Adrenal gland (tissue), 5 donors: Measurements from ENCODE around the gene MTFR1L.

Experiments
- POLR2A ChIP-seq, 2 donors: fragments of 450-650 bp; IDR thresholded peaks; one replicate each; pipeline ENCODE4 v1.6.1; 2017; ENCODE audit warnings: antibody characterized with exemption in 2 of 2, mild to moderate bottlenecking in 2 of 2, moderate library complexity in 1 of 2
- TF ChIP-seq, protein P1 (sequence below), 6 experiments: fragments of 450-650 bp in 4 of 6; fragments of 200-600 bp in 2 of 6; sonication (generic) in 1 of 6; IDR thresholded peaks; 1 replicate in 5 of 6; 2 replicates in 1 of 6; pipeline versions ENCODE4 v1.5.1 to v1.8.0; 2016 to 2021; ENCODE audit warnings: antibody characterized with exemption in 6 of 6, mild to moderate bottlenecking in 2 of 6, moderate library complexity in 1 of 6
- donor health status: DM: no; HTN: no; CAD: no.

DNA sequence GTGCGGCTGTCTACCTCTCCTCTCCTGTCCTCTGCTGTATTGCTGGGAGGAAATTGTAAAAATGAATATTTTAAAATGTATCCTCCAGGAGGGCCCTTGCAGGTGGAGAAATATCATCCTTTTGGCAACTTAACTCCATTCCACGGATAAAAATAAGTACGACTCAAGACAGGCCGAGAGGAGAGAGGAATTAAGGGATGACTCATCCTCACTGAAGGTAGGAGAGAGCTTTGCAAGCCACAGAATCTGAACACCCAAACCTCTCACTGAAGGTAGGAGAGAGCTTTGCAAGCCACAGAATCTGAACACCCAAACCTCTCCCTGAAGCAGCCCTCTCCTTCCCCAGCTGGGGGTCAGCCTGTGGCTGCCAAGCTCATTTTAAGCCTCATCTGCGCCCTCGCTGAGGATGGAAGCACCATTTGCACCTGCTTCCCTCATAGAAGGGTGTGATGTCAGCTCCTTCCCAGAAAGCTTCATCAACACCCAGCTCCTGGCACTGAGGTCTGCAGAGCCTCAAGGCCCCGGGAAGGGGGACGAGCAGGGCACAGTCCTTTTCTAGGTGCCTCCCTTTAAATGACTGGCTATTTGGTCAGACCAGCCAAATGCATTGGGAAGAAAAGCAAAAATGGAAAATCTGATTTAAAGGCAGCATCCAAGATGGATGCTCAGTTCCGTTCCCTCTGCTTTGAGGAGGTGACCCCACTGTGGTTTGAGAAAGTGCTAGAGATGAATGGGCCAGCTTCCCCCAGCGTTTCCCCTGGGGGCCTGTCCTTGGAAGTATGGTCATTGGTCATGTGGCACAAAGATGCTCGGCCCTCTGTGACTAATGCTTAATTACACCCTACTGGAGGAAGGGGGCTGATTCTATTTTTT lies 32.6 kb upstream of the MTFR1L start:
- TF ChIP-seq, protein P1, sequence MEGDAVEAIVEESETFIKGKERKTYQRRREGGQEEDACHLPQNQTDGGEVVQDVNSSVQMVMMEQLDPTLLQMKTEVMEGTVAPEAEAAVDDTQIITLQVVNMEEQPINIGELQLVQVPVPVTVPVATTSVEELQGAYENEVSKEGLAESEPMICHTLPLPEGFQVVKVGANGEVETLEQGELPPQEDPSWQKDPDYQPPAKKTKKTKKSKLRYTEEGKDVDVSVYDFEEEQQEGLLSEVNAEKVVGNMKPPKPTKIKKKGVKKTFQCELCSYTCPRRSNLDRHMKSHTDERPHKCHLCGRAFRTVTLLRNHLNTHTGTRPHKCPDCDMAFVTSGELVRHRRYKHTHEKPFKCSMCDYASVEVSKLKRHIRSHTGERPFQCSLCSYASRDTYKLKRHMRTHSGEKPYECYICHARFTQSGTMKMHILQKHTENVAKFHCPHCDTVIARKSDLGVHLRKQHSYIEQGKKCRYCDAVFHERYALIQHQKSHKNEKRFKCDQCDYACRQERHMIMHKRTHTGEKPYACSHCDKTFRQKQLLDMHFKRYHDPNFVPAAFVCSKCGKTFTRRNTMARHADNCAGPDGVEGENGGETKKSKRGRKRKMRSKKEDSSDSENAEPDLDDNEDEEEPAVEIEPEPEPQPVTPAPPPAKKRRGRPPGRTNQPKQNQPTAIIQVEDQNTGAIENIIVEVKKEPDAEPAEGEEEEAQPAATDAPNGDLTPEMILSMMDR (IDR thresholded peaks at IDR 0.05) = no peak
- no peak for TF ChIP-seq POLR2A (IDR thresholded peaks at IDR 0.05)
